HG02571 (cell line): ENCODE data around the gene VPS37B.
A peak's percentile ranks its signal among the peaks of the same experiment; 100 is the strongest.
"Not testable (repeated sequence)": the region's sequence is repeated elsewhere in the genome, so short reads cannot be mapped to it uniquely, and the experiment has no call there.

ENCODE experiments used
- ATAC-seq: cut with Tn5 transposase; IDR thresholded peaks from one replicate; pipeline ENCODE4 v1.9.1; 2021; ENCODE audit warnings: mild to moderate bottlenecking, moderate library complexity; ENCODE audit not compliant: unreplicated experiment

Gene VPS37B

DNA sequence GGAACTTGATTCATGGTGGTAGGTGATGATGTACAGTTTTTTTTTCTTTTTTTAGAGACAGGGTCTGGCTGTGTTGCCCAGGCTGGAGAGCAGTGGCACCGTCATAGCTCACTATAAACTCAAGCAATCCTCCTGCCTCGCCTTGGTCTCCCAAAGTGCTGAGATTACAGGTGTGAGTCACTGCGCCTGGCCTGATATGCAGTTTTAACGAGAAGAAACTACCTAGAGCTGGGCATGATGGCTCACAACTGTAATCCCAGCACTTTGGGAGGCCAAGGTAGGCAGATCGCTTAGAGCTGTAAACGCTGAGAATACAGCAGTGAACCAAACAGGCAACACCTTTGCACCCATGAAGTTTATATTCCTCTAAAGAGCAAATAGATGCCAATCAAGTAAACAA is 13.0 kb upstream of the VPS37B start:
- no peak for ATAC-seq

DNA sequence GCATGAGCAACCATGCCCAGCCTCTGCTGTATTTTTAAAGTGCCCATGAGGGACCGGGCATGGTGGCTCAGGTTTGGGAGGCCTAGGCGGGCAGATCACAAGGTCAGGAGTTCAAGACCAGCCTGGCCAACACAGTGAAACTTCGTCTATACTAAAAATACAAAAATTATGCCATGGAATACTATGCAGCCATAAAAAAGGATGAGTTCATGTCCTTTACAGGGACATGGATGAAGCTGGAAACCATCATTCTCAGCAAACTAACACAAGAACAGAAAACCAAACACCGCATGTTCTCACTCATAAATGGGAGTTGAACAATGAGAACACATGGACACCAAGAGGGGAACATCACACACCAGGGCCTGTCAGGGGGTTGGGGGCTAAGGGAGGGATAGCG is 9.3 kb upstream of the VPS37B start:
- ATAC-seq = not testable (repeated sequence)

DNA sequence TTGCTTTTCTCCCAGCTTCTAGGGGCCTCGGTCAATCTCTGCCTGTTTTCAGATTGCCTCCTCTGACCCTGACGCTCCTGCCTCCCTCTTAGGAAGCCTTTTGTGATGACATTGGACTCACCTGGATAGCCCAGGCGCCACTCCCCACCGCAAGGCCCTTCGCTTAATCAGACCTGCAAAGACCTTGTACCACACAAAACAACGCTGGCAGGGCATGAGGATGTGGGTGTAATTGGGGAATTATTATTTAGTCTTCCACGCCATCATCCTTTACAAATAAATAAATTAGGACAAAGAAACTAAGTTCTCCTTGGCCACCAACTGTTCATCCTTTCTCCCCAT is 7.7 kb upstream of the VPS37B start:
- ATAC-seq = no peak

DNA sequence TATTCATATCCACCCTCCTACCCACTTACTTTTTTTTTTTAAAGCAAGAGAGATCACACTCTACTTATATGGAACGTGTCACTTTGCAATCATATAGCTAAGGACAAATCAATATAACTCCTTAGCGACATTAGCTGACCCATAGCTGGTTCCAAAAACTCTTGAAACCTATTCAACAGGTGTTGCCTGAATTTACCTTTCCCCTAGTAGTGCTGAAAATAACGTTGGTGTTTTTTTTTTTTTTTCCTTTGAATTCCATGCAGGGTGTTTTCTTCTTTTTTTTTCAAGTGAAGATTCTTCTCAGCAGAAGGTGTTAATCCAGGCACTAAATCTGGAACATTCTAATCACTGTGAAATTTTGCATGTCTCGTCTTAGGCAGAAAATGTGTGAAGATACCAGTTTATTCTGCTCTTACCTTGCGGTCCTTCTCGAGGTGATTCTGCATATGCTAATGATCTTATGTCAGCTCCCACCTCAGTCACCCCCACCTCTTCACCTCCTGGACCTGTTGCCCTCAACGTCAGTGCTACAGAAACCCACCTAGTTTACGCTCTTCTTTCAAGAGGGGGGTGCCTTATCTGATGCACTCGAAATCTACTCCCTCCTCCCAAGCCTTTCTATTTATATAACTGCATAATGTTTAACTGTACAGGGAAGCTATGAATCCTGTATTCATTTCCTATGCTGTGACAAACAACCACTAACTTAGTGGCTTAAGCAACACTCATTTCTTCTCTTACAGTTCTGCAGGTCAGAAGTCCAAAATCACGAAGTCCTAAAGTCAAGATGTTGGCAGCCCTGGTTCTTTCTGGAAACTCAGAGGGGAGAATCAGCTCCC is 7.1 kb upstream of the VPS37B start:
- no peak for ATAC-seq

DNA sequence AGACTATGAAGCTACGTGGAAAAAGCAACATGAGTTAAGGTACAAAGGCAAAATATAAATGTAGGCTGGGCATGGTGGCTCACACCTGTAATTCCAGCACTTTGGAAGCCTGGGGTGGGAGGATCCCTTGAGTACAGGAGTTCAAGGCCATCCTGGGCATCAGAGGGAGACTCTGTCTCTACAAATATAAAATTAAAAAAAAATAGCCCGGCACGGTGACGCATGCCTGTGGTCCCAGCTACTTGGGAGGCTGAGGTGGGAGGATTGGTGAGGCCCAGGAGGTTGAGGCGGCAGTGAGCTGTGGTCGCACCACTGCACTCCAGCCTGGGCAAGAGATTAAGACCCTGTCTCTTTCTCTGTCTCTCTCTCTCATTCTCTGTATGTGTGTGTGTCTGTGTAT is 4.0 kb upstream of the VPS37B start:
- ATAC-seq = no peak

DNA sequence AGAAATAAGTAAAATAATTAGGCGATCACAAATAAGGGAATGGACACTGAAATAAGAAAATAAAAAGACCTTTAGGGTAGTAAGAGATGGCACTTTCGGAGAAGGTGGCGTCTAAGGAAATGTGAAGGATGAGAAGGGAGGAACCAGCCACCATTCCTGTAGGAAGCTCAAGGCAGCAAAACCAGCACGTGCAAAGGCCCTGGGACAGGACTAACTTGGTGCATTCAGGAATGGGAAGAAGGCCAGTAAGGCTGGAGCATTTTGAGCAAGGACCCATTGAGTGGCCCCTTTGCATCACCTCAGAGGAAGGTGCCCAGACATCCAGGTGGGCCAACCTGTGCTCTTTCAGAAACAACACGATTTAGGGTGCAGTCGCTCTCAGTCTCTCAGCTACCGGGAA is 738 bp upstream of the VPS37B start:
- ATAC-seq = no peak

DNA sequence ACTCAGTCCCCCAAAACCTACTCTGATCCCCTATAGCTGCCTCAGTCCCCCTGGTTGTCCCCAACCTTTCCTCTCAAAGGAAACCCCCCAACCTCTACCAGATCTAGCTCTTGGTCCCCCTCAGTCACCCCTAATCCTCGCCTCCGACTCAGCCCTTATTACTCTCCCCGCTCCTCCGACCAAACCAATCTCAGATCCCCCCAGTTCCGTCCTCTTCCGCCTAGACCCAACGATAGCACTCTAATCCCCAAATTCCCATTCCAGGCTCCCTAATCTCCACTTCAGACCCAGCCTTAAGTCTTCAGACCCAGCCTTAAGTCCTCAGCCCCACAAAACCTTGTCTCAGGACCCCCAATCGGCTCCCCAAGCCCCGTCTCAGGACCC is 612 bp downstream of the VPS37B start:
- no peak for ATAC-seq

DNA sequence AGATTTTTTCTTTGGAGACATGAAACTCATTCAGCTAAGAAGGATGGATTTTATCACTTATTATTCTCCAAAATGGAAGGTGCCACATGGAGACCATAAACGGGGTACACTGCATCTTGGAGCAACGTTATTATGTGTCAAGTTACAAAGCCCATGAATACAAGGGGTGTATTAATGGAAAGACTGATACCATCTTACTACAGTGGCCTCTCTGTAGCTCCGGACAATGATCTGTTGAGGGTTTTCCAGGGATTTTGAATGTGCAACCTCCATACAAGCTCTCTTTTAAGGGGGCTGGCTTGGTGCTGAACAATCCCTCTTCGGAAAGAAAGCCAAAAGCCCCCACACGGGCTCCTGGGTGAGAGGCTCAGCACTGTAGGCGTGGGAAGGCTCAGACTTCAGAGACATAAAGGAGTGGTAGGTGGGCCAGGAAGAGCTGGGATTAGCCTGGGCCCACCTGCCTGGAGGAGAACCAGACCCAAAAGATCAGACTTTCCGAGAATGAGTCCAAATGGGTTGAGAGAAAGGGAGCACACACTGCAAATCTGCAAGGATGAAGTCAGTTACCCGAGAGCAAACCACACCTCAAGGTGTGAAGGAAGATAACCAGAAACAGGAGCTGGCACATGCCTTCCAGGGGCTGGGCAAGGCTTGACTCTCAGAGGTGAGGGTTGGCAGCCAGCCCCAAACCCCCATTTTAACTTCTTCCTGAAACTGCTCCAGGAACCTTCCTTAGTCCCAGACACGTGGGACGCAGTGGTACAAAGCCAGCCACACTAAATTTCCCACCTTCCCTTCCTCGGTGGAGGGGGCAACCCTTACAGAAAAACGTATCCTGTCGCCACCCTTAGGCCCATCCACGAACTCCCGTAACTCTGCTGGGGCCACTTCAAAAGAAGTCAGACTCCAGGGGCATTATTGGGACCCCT is 1.5 kb downstream of the VPS37B start:
- ATAC-seq = no peak

DNA sequence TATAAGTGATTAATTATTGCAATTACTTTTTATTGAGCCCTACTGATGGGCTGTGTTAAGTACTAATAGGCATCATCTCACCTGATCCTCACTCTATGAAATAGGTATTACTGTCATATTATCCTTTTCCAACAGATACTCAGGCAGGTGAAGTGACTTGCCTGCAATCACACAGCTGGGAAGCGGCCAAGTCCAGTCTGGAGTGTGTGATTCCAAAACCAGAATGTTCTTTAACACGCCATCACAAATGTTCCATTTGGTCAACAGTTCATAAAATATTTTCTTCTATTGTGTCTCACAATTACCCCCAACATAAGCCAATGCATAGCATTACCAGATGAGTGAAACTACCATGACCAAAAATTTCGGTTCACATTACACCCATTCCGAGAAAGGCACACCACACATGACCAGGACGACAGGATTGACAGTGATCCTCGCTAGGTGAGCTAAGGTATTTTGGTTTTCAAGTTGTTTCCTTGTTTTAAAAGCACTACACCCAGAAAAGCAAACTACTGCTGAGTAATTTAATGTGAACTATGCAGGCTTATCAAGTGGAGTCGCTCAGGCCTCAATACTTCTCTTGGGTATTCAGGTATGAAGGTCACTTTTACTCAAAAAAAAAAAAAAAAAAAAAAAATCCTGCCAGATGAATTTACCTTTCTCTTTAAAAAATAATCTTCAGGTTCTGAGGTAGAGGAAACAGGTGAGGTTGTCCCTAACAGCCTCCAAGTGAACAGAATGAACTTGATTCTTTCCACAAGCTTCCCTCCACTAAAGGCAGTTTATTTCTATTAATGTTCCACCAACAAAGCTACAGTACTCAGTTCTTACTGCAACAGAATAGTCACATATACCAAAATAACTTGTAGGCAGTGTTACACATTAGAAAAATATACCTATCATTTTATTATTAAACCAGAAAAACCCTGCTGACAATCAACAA is 2.4 kb downstream of the VPS37B start:
- no peak for ATAC-seq

DNA sequence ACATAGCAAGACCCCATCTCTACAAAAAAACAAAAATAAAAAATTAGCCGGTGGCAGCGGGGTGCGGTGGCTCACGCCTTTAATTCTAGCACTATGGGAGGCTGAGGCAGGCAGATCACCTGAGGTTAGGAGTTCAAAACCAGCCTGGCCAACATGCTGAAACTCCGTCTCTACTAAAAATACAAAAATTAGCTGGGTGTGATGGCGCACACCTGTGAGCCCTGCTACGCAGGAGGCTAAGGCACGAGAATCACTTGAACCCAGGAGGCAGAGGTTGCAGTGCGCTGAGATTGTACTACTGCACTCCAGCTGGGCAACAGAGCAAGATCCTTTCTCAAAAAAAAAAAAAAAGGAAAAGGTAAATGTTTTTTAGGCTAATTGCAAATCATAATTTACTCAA is 3.2 kb downstream of the VPS37B start:
- not testable (repeated sequence) for ATAC-seq

DNA sequence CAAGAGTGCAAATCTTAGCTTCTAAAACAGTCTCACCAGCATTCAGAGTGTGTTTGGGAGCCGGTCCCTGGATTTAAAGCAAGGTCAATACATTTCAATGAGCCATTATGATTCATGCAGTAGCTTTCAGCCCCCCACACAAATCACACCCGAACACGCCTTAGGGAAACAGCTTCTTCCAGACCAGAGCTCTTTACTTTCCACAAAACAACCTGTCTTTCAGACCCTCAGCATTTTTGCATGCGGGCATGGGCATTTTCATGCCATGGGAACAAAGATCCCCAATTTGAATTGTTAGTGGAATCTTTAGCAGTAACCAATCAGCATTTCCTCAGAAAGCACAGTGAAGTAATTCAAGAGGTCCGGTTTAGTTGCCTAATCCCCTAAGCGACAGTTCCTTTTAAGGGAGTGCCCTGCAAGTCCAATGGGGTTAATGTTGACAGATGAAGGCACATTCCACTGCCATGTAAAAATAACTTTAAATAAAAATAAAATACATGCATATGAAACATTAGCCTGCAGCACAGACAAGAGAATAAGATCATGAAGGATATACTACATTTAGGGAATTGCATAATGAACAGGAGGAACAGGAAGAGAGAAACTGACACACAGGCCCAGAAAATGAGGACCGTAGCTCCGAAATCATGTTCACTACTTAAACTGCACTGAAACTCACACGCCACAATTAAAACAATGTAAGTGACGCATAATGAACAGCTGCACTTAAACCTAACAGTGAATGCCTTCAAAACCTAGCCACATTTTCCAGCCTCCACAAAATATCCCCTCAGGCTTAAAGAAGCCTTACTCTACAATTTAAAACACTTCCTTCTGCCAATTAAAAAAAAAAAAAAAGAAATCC is 4.0 kb downstream of the VPS37B start:
- no peak for ATAC-seq

DNA sequence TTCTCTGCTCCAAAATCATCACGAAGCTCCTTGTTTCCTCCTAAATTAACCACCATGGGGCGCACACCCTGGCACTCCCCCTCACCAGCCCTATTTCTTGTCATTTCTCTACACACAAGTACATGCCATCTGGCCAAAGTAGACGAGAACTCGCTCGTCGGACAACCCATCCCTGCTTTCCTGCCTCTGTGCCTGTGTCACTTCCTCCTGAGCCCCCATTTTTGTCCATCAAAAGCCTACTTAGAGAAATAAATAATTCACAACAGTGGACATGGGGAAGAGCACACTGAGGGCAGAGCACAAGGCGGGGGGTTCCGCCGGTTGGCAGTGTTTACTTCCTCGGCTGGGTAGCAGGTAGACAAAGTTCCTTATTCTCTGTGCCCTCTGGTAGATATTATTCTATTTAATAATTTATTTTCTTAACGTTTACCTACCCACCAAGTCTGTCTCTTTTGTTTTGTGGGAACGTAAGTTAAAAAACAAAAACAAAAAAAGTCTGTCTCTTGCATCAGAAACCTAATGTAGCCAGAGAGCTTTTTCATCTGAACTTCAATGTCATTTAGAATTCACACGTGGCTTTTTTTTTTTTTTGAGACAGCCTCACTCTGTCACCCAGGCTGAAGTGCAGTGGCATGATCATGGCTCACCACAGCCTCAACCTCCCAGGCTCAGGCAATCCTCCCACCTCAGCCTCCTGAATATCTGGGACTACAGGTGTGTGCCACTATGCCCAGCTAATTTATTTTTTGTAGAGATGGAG is 6.0 kb downstream of the VPS37B start:
- no peak for ATAC-seq

DNA sequence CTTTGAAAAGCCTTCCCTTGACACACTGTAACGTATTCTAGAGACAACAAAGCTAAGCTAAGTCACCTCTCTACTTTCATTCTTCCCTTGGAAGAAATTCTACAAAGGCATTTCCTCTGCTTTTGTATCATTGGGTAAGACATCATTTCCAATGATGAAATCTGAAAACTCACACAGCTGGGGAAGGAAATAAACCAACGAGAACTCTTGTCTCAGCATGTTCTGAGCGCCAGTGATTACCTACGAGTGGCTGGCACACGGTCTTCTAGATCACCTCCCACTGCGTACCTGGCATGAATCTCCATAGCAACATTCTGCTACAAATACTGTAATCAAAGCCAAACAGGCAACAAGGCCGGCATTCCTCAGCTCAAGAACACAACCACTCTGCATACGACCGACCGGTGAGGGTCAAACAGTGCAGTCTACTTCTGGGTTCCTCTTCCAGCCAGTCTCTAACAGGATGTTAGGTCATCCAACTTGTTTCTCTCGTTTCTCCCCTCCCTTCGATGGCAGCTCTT is 7.6 kb downstream of the VPS37B start:
- ATAC-seq = no peak

DNA sequence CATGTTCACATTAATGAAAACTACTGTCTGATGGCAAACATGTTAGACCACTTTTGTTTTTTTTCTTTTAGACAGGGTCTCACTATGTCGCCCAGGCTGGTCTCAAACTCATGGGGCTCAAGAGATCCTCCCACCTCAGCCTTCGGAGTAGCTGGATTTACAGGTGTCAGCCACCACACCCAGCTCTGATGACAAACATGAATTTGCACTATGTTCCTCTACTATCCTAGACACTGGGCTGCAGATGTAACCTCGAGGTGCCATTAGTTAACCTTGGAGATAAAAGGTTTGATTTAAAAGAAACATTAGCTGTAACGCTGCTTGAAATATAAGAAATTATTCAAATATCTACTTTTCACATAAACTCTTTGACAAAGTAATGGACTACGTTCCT is 8.1 kb downstream of the VPS37B start:
- ATAC-seq = peak; percentile 9

DNA sequence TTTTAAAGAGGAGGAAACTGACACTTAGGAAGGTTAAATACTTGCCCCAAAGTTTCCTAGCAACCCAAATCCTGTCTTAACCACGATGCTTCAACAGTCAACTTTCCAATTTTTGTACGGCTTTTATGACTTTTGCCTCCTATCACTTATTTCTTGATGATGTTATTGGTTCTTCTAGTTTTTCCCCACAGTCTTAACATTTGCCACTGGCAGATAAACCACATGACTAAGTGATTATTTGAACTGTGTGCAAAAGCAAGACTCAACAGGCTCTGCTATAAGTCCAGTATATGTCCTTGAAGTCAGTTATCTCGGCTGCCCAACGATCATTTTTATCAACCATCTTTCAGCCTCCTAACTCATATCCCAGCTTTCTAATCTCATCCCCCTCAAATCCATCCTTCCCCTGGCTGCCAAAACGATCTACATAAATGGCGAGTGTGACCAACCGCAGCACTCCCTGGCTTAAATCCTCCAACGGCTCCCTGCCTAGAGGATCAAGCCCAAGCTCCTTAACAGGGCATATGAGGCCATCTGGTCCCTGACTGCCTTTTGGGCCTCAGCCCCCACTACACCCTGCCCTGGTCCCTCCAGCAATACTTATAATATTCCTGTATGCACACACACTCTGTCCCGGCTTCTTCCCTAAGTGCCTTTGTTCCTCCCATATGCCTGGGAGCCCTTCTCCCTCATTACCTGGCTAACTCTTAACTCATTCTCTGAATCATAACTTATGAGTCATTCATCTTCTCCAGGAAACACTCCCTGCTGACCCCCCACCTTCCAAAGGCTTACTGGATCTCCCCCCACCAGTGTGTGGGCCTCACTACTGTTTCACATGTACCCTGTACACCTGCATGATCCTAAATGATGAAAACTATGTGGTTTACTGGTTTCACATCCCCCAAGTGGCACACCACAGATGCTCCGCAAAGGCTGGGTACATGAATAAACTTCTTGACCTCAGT is 8.8 kb downstream of the VPS37B start:
- peak; percentile 75 for ATAC-seq

DNA sequence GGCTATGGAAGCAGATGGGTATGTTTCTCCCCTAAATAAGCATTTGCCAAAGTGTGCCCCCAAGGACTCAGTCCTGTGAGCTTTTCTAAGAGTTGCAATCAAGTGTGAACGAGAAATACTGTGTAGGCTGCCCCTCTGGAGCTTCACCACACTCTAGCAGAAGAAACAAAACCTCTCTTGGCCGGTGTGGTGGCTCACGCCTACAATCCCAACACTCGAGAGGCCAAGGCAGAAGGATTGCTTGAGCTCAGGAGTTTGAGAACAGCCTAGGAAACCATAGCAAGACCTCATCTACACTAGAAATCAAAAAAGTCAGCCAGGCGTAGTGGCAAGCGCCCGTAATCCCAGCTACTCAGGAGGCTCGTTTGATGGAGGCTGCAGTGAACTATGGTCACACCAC is 9.8 kb downstream of the VPS37B start:
- ATAC-seq = no peak

DNA sequence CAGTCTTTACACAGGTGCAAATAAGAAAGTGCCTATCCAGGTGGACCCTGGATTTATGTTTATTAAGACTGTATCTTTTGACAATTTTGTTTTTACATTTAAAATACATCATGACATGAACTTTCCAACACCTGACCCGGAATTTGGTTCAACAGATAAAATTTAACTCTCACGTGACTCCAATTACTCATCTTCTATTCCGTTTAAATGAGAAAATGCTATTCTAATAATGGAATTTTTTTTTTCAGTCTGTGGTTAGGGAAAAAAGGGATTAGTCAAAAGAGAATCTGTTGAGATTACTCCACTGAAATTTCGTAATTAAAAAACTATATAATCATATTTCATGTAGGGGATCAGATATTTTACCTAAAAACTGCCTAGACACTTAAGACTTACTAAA is 11.1 kb downstream of the VPS37B start:
- no peak for ATAC-seq
